GM12891 (cell line): ENCODE measurements around the gene NAALADL2.

ENCODE experiments used
- POLR2A ChIP-seq: IDR thresholded peaks from 2 replicates; pipeline ENCODE4 v1.6.1; 2011; ENCODE audit warnings: low read depth, low read length, control low read depth
- POLR2AphosphoS5 ChIP-seq: IDR thresholded peaks from 2 replicates; pipeline ENCODE4 v1.6.1; 2011; ENCODE audit warnings: low read depth, low read length, control low read depth

GRCh38 chr3:175778994-175779393 is 919.9 kb downstream of the NAALADL2 start:
- TF ChIP-seq POLR2A = no peak
- no peak for TF ChIP-seq POLR2AphosphoS5
